Chondrocyte (in vitro differentiated cells): ENCODE results near the gene MYH10. TPM values are rescaled to one million over a fixed set of nuclear protein-coding genes. Genes with fewer than 3 reads are reported as not detected.

Experiments used
- DNase-seq: peaks from one replicate; pipeline ENCODE4 v3.0.0; 2021; ENCODE audit warnings: mixed read lengths, low spot score
- H3K27ac Mint-ChIP-seq: one replicate; pipeline ENCODE4 v1.8.0; 2021; ENCODE audit warnings: mild to moderate bottlenecking, moderate library complexity, mixed read lengths; ENCODE audit not compliant: unreplicated experiment
- H3K27me3 Mint-ChIP-seq: 2 replicates; pipeline ENCODE4 v1.8.0; 2021; ENCODE audit warnings: low read depth, mixed read lengths
- H3K36me3 Mint-ChIP-seq: 2 replicates; pipeline ENCODE4 v1.8.0; 2021; ENCODE audit warnings: low read depth, mixed read lengths
- H3K4me1 Mint-ChIP-seq: 2 replicates; pipeline ENCODE4 v1.8.0; 2021; ENCODE audit warnings: low read depth, mild to moderate bottlenecking, mixed read lengths
- H3K4me3 Mint-ChIP-seq: one replicate; pipeline ENCODE4 v1.8.0; 2021; ENCODE audit warnings: mild to moderate bottlenecking, moderate library complexity, mixed read lengths; ENCODE audit not compliant: unreplicated experiment
- H3K9me3 Mint-ChIP-seq: 2 replicates; pipeline ENCODE4 v1.8.0; 2021; ENCODE audit warnings: low read depth, mixed read lengths
- total RNA-seq: library from RNA; stranded (reverse); gene quantifications from 3 replicates; pipeline ENCODE4 v1.2.1, GENCODE V29; 2021
- TF ChIP-seq, protein P1 (sequence below): fragments of 200-600 bp; sonication (generic); IDR thresholded peaks from 2 replicates; pipeline ENCODE4 v1.5.0; 2021; ENCODE audit warnings: antibody characterized with exemption, mild to moderate bottlenecking, moderate library complexity

MYH10 gene
- total RNA-seq, 1 donor from 2014 or later: 296 TPM

DNA sequence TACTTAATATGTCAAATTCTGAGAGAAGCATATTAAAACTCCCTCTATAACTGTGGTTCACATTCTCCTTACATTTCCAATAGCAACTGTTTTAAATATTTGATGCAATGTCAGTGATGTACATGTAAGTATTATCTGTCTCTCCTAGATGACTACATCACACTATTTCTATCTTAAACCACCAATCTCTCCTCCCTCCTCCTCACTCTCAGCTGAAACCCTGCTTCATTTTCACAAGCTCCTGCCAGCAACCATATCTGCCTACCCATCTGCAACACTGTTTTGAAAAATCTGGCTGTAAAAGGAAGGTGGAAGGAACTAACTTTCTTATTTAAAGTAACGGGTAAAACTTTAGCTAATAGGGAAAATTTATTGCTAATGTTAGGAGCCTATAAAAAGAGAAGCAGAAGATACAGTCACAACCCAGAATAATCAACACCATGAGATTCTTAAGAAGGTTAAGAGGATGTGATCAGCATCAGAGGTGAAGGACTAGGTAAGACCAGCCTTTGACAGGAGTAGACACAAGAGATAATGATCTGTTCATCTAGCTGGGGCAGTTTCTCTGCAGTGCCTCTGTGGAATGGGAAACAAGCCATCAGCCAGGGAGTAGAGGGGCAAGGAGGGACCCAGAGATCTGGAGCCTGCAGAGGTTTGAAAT lies 31.0 kb downstream of the MYH10 start:
- Mint-ChIP-seq H3K36me3 (peaks cover 10% of the 10 kb centered on the region), H3K4me3 (no peak overlapping the region), H3K9me3 (no peaks in the 10 kb centered on the region), H3K27me3 (no peaks in the 10 kb centered on the region), H3K27ac (no peak overlapping the region), H3K4me1 (peaks cover 4% of the 10 kb centered on the region)
- TF ChIP-seq, protein P1, sequence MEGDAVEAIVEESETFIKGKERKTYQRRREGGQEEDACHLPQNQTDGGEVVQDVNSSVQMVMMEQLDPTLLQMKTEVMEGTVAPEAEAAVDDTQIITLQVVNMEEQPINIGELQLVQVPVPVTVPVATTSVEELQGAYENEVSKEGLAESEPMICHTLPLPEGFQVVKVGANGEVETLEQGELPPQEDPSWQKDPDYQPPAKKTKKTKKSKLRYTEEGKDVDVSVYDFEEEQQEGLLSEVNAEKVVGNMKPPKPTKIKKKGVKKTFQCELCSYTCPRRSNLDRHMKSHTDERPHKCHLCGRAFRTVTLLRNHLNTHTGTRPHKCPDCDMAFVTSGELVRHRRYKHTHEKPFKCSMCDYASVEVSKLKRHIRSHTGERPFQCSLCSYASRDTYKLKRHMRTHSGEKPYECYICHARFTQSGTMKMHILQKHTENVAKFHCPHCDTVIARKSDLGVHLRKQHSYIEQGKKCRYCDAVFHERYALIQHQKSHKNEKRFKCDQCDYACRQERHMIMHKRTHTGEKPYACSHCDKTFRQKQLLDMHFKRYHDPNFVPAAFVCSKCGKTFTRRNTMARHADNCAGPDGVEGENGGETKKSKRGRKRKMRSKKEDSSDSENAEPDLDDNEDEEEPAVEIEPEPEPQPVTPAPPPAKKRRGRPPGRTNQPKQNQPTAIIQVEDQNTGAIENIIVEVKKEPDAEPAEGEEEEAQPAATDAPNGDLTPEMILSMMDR: no peak
- no peak for DNase-seq

- Mint-ChIP-seq H3K9me3 (no peaks in the 10 kb centered on the region), H3K27ac (no peak overlapping the region), H3K4me3 (no peak overlapping the region), H3K27me3 (no peaks in the 10 kb centered on the region), H3K36me3 (peaks cover 10% of the 10 kb centered on the region), H3K4me1 (peaks cover 4% of the 10 kb centered on the region)
- DNase-seq: no peak
- TF ChIP-seq, protein P1: no peak
These were observed 31.6 kb downstream of the MYH10 start for GRCh38 chr17:8598913-8599312.

GRCh38 chr17:8593830-8594229 lies 36.7 kb downstream of the MYH10 start:
- H3K27ac Mint-ChIP-seq: no peak overlapping the region
- TF ChIP-seq, protein P1: no peak
- DNase-seq: no peak
- peaks cover 4% of the 10 kb centered on the region for H3K9me3 Mint-ChIP-seq
- no peaks in the 10 kb centered on the region for H3K27me3 Mint-ChIP-seq
- no peak overlapping the region for H3K4me3 Mint-ChIP-seq
- peaks cover 18% of the 10 kb centered on the region for H3K4me1 Mint-ChIP-seq
- H3K36me3 Mint-ChIP-seq: peaks cover 11% of the 10 kb centered on the region

DNA sequence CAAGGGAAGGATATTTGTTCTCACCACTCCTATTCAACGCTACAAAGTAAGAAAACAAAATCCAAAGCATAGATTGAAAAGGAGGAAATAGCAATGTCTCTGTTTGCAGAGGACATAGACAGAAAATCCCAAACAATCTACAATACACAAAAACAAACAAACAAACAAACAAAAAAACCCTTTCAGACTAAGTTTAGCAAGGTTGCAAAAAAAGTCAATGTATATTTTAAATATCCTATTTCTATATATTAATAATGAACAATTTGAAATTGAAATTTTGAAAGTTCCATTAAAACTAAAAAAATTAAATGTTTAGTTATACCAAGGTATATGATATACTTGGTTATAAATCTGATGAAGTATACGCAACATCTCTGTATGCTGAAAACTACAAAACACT lies 37.2 kb downstream of the MYH10 start:
- H3K4me1 Mint-ChIP-seq: peaks cover 23% of the 10 kb centered on the region
- H3K4me3 Mint-ChIP-seq: no peak overlapping the region
- TF ChIP-seq, protein P1: no peak
- H3K9me3 Mint-ChIP-seq: peaks cover 4% of the 10 kb centered on the region
- peaks cover 15% of the 10 kb centered on the region for H3K36me3 Mint-ChIP-seq
- no peak for DNase-seq
- H3K27ac Mint-ChIP-seq: no peak overlapping the region
- H3K27me3 Mint-ChIP-seq: no peaks in the 10 kb centered on the region

DNA sequence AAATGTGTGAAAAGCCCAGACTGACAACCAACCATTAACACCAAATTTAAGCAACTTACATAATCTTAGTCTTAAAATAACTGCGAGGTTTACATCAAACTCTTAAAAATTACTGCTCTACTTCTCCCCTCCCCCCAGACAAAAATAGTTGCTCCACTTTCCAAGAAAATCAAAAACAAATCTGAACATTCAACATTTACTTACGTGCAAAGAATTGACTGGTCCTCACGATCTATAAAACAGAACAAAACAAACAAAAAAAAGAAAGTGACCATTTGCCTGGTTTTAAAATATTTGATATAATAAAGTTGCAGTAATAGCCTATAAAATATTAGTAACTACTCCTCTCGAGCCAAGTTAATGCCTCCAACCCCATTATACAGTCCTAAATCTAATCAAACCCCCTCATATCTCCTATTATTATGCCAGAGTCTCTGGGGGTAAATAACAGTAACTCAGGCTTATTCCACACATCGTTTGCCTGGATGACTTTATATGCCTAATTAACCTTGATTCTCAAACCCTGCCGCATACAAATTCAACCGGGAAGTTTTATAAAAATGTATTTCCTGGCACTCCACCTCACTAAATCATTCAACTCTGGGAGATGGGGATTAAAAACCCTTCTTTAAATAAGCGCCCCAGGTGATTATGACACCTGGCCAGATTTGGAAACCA lies 41.5 kb downstream of the MYH10 start:
- Mint-ChIP-seq H3K4me1 (peaks cover 37% of the 10 kb centered on the region), H3K36me3 (peaks cover 31% of the 10 kb centered on the region), H3K4me3 (no peak overlapping the region), H3K27me3 (no peaks in the 10 kb centered on the region), H3K9me3 (peaks cover 4% of the 10 kb centered on the region), H3K27ac (peak overlapping the region; percentile 24)
- TF ChIP-seq, protein P1: no peak
- DNase-seq: no peak
